ENCODE results near the gene STK32C. TPM values are rescaled to one million over a fixed set of nuclear protein-coding genes. Genes with fewer than 3 reads are reported as not detected.

The STK32C gene
- total RNA-seq, 8 experiments from 2014 or later: 7.3 to 31.0 (median 22.7) TPM

DNA sequence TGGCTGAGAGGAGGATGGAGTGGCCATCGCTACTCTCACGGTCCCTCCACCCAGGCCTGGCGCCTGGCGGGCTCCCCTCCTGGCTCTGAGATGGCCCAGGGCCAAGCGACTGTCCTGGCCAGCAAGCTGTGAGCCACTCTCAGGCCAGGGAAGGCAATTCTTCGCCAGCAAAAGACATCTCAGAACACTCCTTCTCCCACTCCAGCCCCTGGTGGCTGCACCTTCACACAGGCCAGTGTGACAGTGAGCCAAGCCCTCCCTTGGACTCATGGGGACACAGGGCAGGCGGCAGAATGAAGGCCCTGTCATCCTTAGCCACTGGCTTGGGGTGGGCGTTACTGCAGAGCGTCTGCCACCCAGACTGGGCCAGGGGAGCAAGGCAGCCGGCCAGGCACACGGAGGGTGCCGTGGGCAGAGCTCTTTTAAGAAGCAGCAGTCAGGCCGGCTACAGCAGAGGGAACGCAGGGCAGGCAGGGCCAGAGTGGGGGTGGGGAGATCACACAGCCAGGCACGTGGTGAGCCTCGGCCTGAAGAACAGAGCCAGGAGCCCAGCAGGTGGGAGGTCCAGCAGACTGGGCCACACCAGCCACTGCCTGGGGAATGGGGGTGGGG, 14.4 kb downstream of the STK32C start:
- 20 to 40% methylated on average over 1 of the region's 16 CpGs; no CpG with 5 or more reads in 8 of the 10 experiments for WGBS, 10 experiments
- peak in 6 of 8 experiments; percentile 26 to 84 (median 82) for ATAC-seq (replicated peaks in 6 of 8)
- in situ Hi-C loops (cut with MboI; ENCODE audit: low pct_unique_long_range_greater_than_20kb in 2 of 9, low sequenced_read_pairs in 9 of 9, unreplicated experiment in 9 of 9): no loop called here
- Histone ChIP-seq H3K27ac (peak overlapping the region; percentile 26 to 32), H3K4me3 (no peak overlapping the region), H3K4me1 (replicated peaks in 1 of 2) (peaks cover 25 to 28% of the 10 kb centered on the region in 2 donors)

DNA sequence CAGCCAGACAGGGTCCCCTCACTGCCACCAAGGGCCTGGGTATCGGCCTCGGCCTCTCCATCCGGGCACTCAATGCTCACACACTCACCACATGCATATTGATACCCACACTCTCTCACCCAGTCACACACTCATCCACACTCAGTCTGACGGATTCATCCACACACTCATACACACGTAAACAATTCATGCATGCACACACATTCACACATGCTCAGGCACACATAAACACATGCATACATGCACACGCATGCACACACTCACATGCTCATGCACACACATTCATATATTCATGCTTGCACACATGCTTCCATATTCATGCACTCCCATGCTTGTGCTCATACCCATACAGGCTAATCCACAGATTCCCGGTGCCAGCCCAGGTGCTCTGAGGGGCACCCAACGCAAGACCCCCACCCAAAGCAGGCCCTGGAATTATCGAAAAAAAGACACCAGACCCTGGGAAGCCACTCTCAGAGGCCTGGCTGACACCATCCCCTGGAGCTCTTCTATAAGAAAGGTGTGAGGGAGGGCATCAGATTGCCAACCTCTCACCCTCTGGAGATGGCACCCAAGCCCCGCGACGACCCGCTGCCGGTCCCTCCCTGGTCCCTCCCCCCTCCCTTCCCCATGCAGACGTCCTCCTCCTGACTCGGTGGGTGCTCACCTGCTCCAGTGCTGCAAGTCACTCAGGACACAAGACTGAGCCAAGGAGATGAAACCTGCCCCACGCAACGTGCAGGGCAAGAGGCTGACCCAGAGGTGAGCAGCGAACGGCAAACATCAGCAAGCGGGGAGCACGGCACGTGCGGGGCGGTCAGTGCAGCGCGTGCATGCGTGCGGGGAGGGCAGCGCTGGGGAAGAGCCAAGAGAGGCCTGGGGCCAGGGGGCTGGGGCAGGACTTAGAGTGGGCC, 15.2 kb downstream of the STK32C start:
- no peak for ATAC-seq (replicated peaks in 6 of 8)
- Histone ChIP-seq H3K4me1 (replicated peaks in 1 of 2) (peaks cover 17 to 21% of the 10 kb centered on the region in 2 donors), H3K27ac (peak overlapping the region; percentile 26 to 27), H3K4me3 (no peak overlapping the region)
- WGBS, 10 experiments: 80 to 97% (median 85%) methylated on average over 3 to 7 of the region's 30 CpGs; no CpG with 5 or more reads in 6 of the 10 experiments
- in situ Hi-C loops (cut with MboI; ENCODE audit: low pct_unique_long_range_greater_than_20kb in 2 of 9, low sequenced_read_pairs in 9 of 9, unreplicated experiment in 9 of 9): no loop called here

- ATAC-seq (replicated peaks in 6 of 8): no peak
- in situ Hi-C loops (cut with MboI; ENCODE audit: low pct_unique_long_range_greater_than_20kb in 2 of 9, low sequenced_read_pairs in 9 of 9, unreplicated experiment in 9 of 9): no loop called here
- H3K27ac ChIP-seq: no peak overlapping the region
- WGBS, 10 experiments: 0 to 83% (median 21%) methylated on average over 1 to 3 of the region's 5 CpGs; no CpG with 5 or more reads in 7 of the 10 experiments
- H3K4me1 ChIP-seq (replicated peaks in 1 of 2): peaks cover 12 to 16% of the 10 kb centered on the region in 2 donors
- no peak overlapping the region for H3K4me3 ChIP-seq
Measured at GRCh38 chr10:132291826-132292225, 15.9 kb downstream of the STK32C start.

GRCh38 chr10:132290631-132291030, 17.1 kb downstream of the STK32C start:
- 63 to 100% (median 100%) methylated on average over 1 to 3 of the region's 6 CpGs; no CpG with 5 or more reads in 4 of the 10 experiments for WGBS, 10 experiments
- no peak overlapping the region for H3K4me3 ChIP-seq
- no peak for ATAC-seq (replicated peaks in 6 of 8)
- no peak overlapping the region for H3K27ac ChIP-seq
- in situ Hi-C loops (cut with MboI; ENCODE audit: low pct_unique_long_range_greater_than_20kb in 2 of 9, low sequenced_read_pairs in 9 of 9, unreplicated experiment in 9 of 9): no loop called here
- peaks cover 12 to 16% of the 10 kb centered on the region in 2 donors for H3K4me1 ChIP-seq (replicated peaks in 1 of 2)

- Histone ChIP-seq H3K4me1 (replicated peaks in 1 of 2) (peaks cover 12 to 16% of the 10 kb centered on the region in 2 donors), H3K4me3 (no peak overlapping the region), H3K27ac (no peak overlapping the region)
- ATAC-seq (replicated peaks in 6 of 8): peak in 1 of 8 experiments; percentile 40
- in situ Hi-C loops (cut with MboI; ENCODE audit: low pct_unique_long_range_greater_than_20kb in 2 of 9, low sequenced_read_pairs in 9 of 9, unreplicated experiment in 9 of 9): no loop called here
- WGBS, 10 experiments: 60 to 100% (median 80%) methylated on average over 1 to 2 of the region's 2 CpGs; no CpG with 5 or more reads in 5 of the 10 experiments
Measured at GRCh38 chr10:132289439-132289838, 18.3 kb downstream of the STK32C start.

GRCh38 chr10:132283604-132284382, 24.0 kb downstream of the STK32C start:
- 0 to 60% (median 23%) methylated on average over 1 to 6 of the region's 24 CpGs; no CpG with 5 or more reads in 6 of the 10 experiments for WGBS, 10 experiments
- no peak overlapping the region for H3K4me3 ChIP-seq
- H3K4me1 ChIP-seq (replicated peaks in 1 of 2): peaks cover 21 to 29% of the 10 kb centered on the region in 2 donors
- peak overlapping the region; percentile 59 to 83 for H3K27ac ChIP-seq
- ATAC-seq (replicated peaks in 6 of 8): peak in 7 of 8 experiments; percentile 27 to 88 (median 82)
- in situ Hi-C loops (cut with MboI; ENCODE audit: low pct_unique_long_range_greater_than_20kb in 2 of 9, low sequenced_read_pairs in 9 of 9, unreplicated experiment in 9 of 9): no loop called here

DNA sequence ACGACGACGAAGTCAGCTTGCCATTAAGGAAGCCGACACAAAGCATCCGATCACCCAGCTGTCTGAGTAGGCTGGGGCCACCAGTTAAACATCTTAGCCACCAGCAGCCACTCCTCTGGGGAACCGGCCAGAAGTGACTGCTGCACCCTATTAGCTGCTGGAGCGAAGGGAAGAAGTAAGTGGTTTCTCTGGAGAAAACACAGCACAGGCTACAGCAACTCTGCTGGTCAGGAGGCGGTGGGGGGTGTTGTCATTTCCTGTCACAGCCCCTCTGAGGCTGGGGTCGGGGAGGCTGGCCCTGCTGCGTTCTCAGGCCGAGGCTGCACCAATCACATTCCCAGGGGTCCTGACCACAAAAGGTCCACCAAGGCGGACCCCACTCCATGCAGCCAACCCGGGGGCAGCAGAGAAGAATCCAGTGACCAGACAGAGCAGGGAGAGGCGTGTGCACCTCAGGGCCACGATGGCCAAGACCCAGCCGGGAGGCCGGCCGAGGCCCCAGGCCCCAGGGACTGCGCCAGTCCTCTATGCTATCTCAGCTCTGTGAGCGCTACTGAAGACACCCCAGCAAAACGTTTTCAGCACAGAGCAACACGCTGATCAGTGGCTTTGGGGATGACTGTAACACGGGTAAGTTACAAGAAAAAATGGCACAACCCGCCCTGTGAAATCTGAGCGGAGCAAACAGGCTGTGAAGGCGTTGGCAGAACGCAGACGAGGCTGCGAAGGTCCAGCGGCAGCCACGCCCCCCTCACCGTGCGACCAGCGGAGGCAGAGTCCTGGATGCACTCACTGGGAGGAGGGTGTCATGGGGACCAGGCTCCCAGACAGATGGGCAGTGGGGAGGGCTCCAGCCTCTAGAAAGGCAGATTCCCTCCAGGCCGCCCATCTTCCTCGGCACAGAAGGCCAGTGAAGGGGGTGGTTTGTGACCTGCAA, 24.8 kb downstream of the STK32C start:
- Histone ChIP-seq H3K4me3 (no peak overlapping the region), H3K4me1 (replicated peaks in 1 of 2) (peaks cover 23 to 29% of the 10 kb centered on the region in 2 donors), H3K27ac (peak overlapping the region; percentile 59 to 83)
- 0 to 80% (median 20%) methylated on average over 1 to 12 of the region's 36 CpGs; no CpG with 5 or more reads in 3 of the 10 experiments for WGBS, 10 experiments
- peak in 7 of 8 experiments; percentile 40 to 92 (median 89) for ATAC-seq (replicated peaks in 6 of 8)
- in situ Hi-C loops (cut with MboI; ENCODE audit: low pct_unique_long_range_greater_than_20kb in 2 of 9, low sequenced_read_pairs in 9 of 9, unreplicated experiment in 9 of 9): no loop called here

GRCh38 chr10:132281915-132282666, 25.7 kb downstream of the STK32C start:
- Histone ChIP-seq H3K27ac (peak overlapping the region in 1 of 2 donors; percentile 83), H3K4me1 (replicated peaks in 1 of 2) (peaks cover 26 to 29% of the 10 kb centered on the region in 2 donors), H3K4me3 (no peak overlapping the region)
- peak in 7 of 8 experiments; percentile 23 to 86 (median 46) for ATAC-seq (replicated peaks in 6 of 8)
- in situ Hi-C loops (cut with MboI; ENCODE audit: low pct_unique_long_range_greater_than_20kb in 2 of 9, low sequenced_read_pairs in 9 of 9, unreplicated experiment in 9 of 9): no loop called here
- 20 to 82% (median 54%) methylated on average over 1 to 9 of the region's 34 CpGs; no CpG with 5 or more reads in 5 of the 10 experiments for WGBS, 10 experiments

GRCh38 chr10:132280646-132281074, 27.1 kb downstream of the STK32C start:
- ATAC-seq (replicated peaks in 6 of 8): no peak
- Histone ChIP-seq H3K4me3 (no peak overlapping the region), H3K4me1 (replicated peaks in 1 of 2) (peaks cover 26 to 29% of the 10 kb centered on the region in 2 donors), H3K27ac (no peak overlapping the region)
- in situ Hi-C loops (cut with MboI; ENCODE audit: low pct_unique_long_range_greater_than_20kb in 2 of 9, low sequenced_read_pairs in 9 of 9, unreplicated experiment in 9 of 9): no loop called here
- 83 to 100% (median 95%) methylated on average over 2 to 8 of the region's 20 CpGs; no CpG with 5 or more reads in 4 of the 10 experiments for WGBS, 10 experiments

GRCh38 chr10:132279873-132280645, 27.7 kb downstream of the STK32C start:
- 100% methylated on average over 1 of the region's 43 CpGs; no CpG with 5 or more reads in 8 of the 10 experiments for WGBS, 10 experiments
- ATAC-seq (replicated peaks in 6 of 8): no peak

More at GRCh38 chr10:132279873-132280645, 27.7 kb downstream of the STK32C start:
- in situ Hi-C loops (cut with MboI; ENCODE audit: low pct_unique_long_range_greater_than_20kb in 2 of 9, low sequenced_read_pairs in 9 of 9, unreplicated experiment in 9 of 9): no loop called here
- Histone ChIP-seq H3K4me1 (replicated peaks in 1 of 2) (peaks cover 26 to 29% of the 10 kb centered on the region in 2 donors), H3K27ac (no peak overlapping the region), H3K4me3 (no peak overlapping the region)

Data from motor neuron (in vitro differentiated cells).